Activated CD4-positive, alpha-beta T cell treated with anti-CD3 and anti-CD28 coated beads for 48 hours (primary cell): Measurements from ENCODE around the gene GAREM1.

Experiments
- DNase-seq: peaks from one replicate; pipeline ENCODE4 v3.0.0-alpha.2; 2020

The GAREM1 gene

GRCh38 chr18:32286749-32287148, 183.9 kb downstream of the GAREM1 start:
- DNase-seq: no peak

DNA sequence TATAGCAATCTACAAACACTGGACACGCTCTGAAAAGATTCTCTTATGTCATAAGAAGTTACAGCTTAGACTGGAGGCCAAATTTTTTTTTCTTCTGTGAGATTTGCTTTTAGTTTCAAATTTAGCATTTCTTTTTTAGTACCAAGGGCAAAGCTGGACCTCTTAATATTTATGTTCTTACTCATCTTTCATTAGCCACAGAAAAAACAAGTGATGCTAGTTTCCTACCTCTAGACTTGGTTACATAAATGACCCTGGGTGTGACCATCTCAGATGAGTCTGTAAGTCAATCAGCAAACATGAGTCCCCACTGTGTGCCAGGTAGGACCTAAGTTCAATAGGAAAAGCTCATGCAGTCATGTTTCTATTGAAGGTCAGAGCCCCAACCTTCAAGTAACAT, 186.4 kb downstream of the GAREM1 start:
- no peak for DNase-seq

GRCh38 chr18:32280911-32281310, 189.8 kb downstream of the GAREM1 start:
- DNase-seq: no peak

DNA sequence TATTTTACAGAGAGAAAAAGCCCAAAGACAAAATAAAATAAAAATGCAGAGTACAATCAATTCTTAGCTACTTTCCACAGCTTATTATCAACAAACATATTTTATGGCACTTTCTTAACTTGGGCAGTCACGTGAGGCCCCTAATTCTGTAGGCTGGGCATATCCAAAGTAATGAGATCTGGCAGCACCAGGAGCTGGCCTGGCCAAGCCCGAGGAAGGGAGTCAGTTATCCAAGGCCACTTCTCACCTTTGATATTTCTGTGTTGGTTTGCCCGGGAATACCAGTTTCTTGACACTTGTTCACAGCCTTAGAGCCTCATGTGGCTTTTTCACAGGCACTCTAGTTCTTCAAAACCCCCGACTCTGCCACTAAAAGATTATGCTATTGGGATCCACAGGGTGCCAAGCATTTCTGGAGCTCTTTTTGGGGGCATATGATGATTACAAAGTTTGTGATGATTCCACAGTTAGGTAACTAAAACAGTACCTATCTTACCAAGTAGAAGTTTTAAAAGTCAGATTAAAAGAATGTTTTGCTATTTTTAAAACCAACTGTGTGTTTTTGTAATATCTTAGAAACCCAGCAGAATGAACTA, 190.4 kb downstream of the GAREM1 start:
- no peak for DNase-seq

DNA sequence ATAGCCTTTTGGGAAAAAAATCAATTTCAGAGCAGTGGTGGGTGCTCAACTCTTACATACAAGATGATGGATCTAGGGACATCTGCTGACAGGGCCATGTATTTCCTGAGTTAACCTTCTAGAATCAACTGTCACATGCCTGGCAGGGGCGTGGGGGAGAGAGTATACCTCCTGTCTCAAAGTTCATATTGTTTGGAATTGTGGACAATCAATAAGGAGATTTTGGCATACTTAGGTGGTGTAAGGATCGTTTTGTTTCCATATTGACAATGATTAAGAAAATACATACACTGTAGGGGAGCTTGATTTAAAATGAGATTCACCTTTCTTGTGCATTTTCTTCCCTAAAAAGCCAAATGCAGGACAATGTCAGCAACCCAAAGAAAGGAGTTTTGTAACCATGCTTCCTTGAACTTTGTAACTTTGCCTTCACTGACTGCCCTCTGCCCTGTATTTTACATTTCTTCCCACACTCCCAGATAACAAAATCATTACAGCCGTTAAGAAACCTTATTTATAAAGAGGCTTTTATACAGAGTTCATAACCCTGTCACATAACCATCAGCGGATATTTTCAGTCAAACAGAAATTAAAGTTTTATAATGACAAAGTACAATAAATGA, 192.4 kb downstream of the GAREM1 start:
- DNase-seq: no peak

DNA sequence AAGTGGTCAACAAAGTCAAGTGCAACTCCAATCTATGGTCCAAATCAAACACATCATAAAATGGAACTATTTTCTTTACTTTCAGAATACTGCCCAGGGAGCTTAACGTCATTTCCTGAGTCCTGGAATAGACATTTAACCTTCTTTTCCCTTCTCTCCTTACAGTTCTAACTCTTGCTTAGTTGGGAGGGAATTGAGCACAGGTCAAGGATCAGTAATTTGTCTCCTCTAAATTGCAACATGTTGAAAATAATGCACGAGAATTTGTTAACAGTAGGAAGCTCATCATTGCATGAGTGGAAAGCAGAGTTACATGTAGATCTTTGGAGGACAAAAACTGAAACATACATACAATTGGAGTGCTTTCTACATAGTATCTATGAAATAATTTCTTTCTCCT, 193.1 kb downstream of the GAREM1 start:
- DNase-seq: no peak

DNA sequence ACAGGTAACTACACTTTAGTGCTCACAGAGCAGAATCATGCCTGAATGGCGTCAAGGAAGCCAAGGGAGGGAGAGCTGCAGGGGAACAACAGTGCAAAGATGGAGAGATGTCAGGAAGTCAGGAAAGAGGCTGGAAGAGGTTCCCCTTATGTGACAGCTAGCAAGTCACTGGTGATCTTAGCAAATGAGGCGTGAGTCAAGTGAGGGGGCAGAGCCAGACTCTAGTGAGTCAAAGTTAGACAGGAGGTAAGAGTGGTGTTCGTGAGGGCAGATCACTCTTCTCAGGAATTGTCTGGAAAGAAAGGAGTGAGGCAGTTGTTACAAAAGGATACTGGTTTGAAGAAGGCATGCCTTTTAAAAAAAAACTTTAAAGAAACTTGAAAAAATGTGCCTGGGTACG, 193.8 kb downstream of the GAREM1 start:
- no peak for DNase-seq

DNA sequence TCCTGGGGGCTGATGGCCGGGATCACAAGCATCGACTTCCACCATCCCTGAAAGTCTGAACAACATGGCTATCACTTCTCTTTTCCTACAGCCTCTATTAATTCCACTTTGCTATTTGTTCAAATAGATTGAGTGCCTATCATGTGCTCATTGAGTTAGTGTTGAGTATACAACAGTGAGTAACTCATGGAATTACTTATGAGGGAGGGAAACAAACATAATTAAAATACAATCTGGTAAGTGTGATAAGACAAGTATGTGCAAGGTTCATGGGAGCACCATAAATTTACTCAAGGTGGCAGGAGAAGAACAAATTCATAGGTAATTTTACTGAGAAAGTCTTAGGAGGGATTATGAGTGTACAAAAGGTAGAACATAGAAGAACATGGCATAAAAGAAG, 194.4 kb downstream of the GAREM1 start:
- DNase-seq: no peak

- no peak for DNase-seq
Observed at GRCh38 chr18:32275221-32275620, 195.5 kb downstream of the GAREM1 start.

DNA sequence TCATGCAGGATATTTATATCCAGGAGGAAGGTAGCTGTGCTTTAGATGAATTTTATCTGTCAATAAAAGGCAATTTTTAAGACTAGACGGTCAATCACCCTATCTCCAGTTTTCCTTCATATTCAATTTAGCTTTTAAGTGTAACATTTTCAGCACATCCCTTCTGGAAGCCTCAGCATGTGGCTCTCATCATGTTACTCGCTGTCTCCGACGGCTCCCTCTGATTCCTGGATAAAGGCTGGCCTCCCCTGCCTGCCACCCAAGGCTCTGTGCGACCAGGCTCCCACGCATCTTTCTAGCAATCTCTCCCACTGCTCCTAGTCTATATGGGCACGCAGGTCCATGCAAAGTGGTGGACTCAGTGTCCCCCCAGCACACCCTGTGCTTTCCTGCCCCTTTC, 196.4 kb downstream of the GAREM1 start:
- DNase-seq: no peak

GRCh38 chr18:32271672-32272208, 198.9 kb downstream of the GAREM1 start:
- peak; percentile 21 for DNase-seq

DNA sequence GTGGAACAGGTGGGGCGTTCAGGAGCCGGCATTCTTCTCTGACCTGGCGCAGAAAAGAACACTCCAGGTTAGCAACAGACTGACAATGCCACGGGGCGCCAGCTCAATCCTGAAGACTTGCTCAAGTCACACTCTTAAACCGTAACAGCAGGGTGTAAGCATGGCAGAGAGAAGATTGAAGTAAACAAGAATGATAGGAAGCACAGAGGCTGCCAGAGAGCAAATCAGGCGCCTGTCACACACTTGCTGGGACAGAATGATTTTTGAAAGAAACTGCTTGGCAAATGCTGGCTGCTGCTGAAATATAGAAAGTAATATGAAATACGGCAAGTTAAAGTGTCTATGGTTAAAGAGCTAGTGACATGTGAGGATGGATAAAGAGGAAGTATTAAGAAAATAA, 200.3 kb downstream of the GAREM1 start:
- no peak for DNase-seq

DNA sequence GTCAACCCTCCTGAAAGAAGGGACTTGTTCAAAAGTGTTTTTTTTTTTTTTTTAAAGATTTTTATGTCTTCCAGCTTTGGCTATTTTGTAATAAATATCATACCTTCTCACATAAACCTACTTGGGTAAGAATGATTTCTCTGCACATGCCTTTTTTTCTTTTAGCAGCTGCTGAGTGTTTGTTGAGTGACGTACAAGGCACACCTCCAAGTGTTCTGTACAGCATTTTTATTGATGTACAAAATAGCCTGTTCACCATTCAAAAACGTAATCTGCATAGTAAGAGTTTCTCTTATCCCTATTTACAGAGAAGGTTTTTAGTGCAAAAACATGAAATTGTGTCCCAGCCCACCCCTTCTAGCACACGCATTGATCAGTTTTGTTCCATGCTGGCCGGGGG, 203.2 kb downstream of the GAREM1 start:
- no peak for DNase-seq

DNA sequence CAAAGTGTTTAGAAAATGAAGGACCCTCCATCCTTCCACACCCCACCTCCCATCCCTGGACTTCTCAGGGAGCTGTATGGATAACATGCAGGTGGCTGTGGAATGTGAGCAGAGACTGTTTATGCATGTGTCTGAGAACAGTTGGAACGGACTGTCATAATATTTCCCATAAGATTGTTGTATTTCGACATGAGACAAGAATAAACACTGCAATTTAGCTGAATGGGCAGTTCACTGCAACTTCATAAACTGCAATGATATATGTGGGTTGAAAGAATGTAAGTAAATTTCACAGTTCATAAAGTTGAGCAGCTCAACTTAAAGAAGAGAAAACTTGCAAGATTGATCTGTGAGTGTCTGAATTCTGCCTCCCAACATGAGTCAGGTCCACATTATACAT, 206.3 kb downstream of the GAREM1 start:
- DNase-seq: no peak

GRCh38 chr18:32262092-32262491, 208.6 kb downstream of the GAREM1 start:
- DNase-seq: no peak

- DNase-seq: no peak
Observed at GRCh38 chr18:32261003-32261402, 209.7 kb downstream of the GAREM1 start.

DNA sequence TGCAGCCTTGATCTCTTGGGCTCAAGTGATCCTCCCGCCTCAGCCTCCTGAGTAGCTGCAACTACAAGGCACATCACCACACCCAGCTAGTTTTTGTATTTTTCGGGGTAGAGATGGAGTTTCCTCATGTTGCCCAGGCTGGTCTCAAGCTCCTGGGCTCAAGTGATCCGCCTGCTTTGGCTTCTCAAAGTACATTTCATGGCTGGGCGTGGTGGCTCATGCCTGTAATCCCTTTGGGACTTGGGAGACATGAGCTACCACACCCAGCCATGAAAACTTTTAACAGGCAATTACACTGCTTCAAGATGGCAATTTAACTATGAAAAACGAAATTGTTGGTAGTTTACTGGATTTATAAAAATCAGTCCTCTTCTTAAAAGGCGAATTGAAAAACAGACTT, 211.1 kb downstream of the GAREM1 start:
- no peak for DNase-seq

- no peak for DNase-seq
Observed at GRCh38 chr18:32258558-32259204, 212.0 kb downstream of the GAREM1 start.

DNA sequence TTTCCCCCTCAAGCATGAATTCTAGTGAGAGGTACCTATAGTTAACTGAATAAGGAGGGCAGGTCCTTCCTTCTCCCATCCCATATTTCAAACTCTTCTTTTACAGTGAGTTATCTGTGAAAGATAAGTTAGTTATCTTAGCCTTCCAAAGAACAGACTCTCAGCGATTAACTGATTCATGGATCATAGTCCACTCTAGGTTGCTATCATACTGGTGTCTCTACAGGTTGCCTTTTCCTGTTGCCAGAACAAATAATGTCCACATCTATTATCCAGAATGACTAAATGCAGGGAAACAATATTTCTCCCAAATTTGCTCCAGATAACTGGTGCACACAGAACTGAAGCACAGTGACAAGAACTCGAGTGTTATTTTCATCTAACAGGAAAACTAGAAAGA, 212.5 kb downstream of the GAREM1 start:
- no peak for DNase-seq

GRCh38 chr18:32257084-32257785, 213.4 kb downstream of the GAREM1 start:
- DNase-seq: no peak

DNA sequence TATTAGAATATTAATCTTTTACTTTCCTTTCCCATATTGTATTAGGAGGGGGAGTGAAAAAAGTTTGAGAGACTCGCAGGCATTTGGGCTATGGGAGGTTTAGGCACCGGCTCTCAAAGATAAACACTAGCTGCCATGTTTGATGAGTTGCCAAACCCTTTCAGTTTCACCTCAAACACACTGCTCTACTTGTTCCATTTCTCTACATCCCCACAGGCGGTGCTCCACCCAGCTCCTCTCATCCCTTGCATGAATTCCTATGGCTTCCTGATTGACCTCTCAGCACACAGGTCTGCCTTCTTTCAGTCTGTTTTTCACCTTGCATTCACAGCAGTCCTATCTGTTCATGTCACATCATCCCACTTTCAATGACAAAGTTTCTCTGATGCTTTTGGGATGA, 215.1 kb downstream of the GAREM1 start:
- DNase-seq: no peak

DNA sequence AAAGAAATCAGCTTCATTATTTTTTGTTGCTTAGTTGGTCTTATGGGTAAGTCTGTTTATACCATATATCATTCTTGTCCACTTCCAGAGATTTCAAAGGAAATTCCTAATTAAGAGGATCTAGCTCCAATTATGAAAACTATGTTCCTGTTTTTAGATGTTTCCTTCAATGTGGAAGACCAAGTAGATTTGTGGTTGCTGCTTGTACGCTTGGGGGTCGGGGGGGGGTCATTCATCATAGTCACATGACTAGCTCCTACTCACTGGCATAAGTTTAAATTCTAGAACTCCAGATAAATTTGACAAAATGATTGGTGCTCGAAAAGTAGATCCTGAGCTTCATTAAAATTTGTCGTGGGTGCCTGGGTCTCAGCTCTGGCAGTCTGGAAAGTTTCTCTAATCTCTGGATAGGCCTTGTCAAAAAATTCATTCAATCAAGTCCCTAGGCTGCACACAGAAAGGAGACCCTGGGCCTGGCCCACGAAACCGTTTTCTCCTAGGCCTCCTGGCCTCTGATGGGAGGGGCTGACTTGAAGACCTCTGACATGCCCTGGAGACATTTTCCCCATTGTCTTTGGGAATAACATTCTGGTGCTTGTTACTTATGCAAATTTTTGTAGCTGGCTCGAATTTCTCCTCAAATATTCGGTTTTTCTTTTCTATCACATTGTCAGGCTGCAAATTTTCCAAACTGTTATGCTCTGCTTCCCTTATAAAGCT, 218.4 kb downstream of the GAREM1 start:
- no peak for DNase-seq

- DNase-seq: no peak
Observed at GRCh38 chr18:32251466-32251865, 219.2 kb downstream of the GAREM1 start.
